ENCODE data around the gene TMEM72. TPM values are rescaled to one million over a fixed set of nuclear protein-coding genes. Genes with fewer than 3 reads are reported as not detected.
"Not testable (repeated sequence)": the region's sequence is repeated elsewhere in the genome, so short reads cannot be mapped to it uniquely, and the experiment has no call there.

Gene TMEM72
- total RNA-seq, 4 donors from 2014 or later = not detected

GRCh38 chr10:44864637-44865288, 46.4 kb upstream of the TMEM72 start:
- no peaks in the 10 kb centered on the region for H3K36me3 ChIP-seq
- 1 to 2% methylated on average over 22 to 35 of the region's 42 CpGs for WGBS, 2 donors
- intact Hi-C loops (cut with DNase I) = no loop called here
- H3K27me3 ChIP-seq = no peaks in the 10 kb centered on the region
- TF ChIP-seq CTCF (IDR thresholded peaks at IDR 0.05) (peak; percentile 90 to 98 (median 96)), POLR2A (IDR thresholded peaks at IDR 0.05) (peak in 1 of 2 donors; percentile 22)
- no peaks in the 10 kb centered on the region for H3K9me3 ChIP-seq
- peak overlapping the region; percentile 8 to 67 (median 66) for H3K27ac ChIP-seq
- peak overlapping the region in 2 of 3 donors; percentile 11 to 36 for H3K4me3 ChIP-seq (replicated peaks in 1 of 3)
- peaks cover 0 to 6% of the 10 kb centered on the region in 2 donors for H3K4me1 ChIP-seq
- DNase-seq = peak; percentile 91 to 93

DNA sequence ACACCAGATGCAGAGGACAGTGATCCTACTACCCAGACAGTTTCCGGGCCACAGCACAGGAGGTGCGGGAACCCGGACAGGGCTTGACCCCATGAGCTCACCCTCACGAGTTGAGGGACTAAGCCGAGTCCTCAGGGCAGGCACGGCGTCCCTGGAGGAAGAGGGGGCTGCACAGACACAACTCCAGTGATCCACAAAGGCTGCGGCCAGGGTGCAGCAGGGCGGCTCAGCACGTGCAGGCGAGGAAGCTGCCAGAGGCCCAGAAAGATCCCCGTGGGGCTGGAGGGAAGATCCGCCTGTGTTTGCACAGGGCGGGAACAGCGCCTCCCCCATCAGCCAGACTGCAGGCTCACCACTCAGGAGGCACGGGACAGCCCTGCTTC, 45.9 kb upstream of the TMEM72 start:
- no peak for TF ChIP-seq POLR2A (IDR thresholded peaks at IDR 0.05)
- no peak for TF ChIP-seq CTCF (IDR thresholded peaks at IDR 0.05)
- Histone ChIP-seq H3K4me3 (replicated peaks in 1 of 3) (no peak overlapping the region), H3K9me3 (no peaks in the 10 kb centered on the region), H3K27ac (peak overlapping the region in 2 of 3 donors; percentile 66 to 67), H3K36me3 (no peaks in the 10 kb centered on the region), H3K27me3 (no peaks in the 10 kb centered on the region), H3K4me1 (peaks cover 0 to 6% of the 10 kb centered on the region in 2 donors)
- DNase-seq = peak in 1 of 2 donors; percentile 17
- WGBS, 2 donors = 36 to 66% methylated on average over 8 to 16 of the region's 16 CpGs
- intact Hi-C loops (cut with DNase I) = no loop called here

- 94 to 97% methylated on average over 2 of the region's 2 CpGs for WGBS, 2 donors
- H3K4me1 ChIP-seq; intact Hi-C loops (cut with DNase I); H3K9me3 ChIP-seq; DNase-seq; H3K27ac ChIP-seq; H3K4me3 ChIP-seq (replicated peaks in 1 of 3); H3K36me3 ChIP-seq; H3K27me3 ChIP-seq: not testable (repeated sequence)
These were observed 44.8 kb upstream of the TMEM72 start for GRCh38 chr10:44866367-44866766.

DNA sequence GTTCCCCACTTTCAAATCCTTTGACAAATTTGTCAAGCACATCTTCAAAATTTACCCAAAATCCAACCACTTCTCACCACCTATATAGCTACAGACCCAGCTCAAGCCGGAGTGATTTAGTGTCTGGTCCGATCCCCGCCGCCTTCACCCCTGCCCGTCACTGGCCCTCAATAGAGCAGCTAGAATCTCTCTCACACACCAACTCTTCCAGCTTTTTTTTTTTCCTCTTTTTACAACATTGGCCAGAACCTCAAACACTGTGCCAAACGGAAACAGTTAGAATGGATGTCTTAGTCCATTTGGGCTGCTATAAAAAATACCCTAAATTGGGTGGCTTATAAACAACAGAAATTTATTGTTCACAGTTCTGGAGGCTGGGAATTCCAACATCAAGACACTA, 41.1 kb upstream of the TMEM72 start:
- 91 to 95% methylated on average over 6 of the region's 6 CpGs for WGBS, 2 donors
- H3K9me3 ChIP-seq = no peaks in the 10 kb centered on the region
- no peaks in the 10 kb centered on the region for H3K36me3 ChIP-seq
- H3K4me3 ChIP-seq (replicated peaks in 1 of 3) = no peak overlapping the region
- H3K27me3 ChIP-seq = no peaks in the 10 kb centered on the region
- intact Hi-C loops (cut with DNase I) = no loop called here
- no peak for TF ChIP-seq CTCF (IDR thresholded peaks at IDR 0.05)
- H3K4me1 ChIP-seq = peaks cover 5 to 17% of the 10 kb centered on the region in 2 donors
- no peak for DNase-seq
- no peak overlapping the region for H3K27ac ChIP-seq

GRCh38 chr10:44873160-44873559, 38.0 kb upstream of the TMEM72 start:
- H3K4me3 ChIP-seq (replicated peaks in 1 of 3) = no peak overlapping the region
- no peaks in the 10 kb centered on the region for H3K9me3 ChIP-seq
- H3K27ac ChIP-seq = no peak overlapping the region
- no peaks in the 10 kb centered on the region for H3K36me3 ChIP-seq
- 73 to 85% methylated on average over 6 of the region's 6 CpGs for WGBS, 2 donors
- DNase-seq = no peak
- intact Hi-C loops (cut with DNase I) = no loop called here
- TF ChIP-seq CTCF (IDR thresholded peaks at IDR 0.05) (no peak), POLR2A (IDR thresholded peaks at IDR 0.05) (no peak)
- H3K27me3 ChIP-seq = no peaks in the 10 kb centered on the region
- peaks cover 5 to 12% of the 10 kb centered on the region in 2 donors for H3K4me1 ChIP-seq

All from thyroid gland (tissue), 4 donors.